ENCODE measurements around the gene TMPRSS6. TPM values are rescaled to one million over a fixed set of nuclear protein-coding genes. Genes with fewer than 3 reads are reported as not detected.
A peak's percentile ranks its signal among the peaks of the same experiment; 100 is the strongest.

The TMPRSS6 gene
- total RNA-seq, 4 donors from 2014 or later, result 0.27 to 0.88 TPM; not detected in 2

GRCh38 chr22:37070744-37071143, 38.8 kb downstream of the TMPRSS6 start:
- H3K4me1 ChIP-seq, result peaks cover 0 to 7% (median 0%) of the 10 kb centered on the region in 4 donors
- H3K4me3 ChIP-seq, result no peak overlapping the region
- H3K9me3 ChIP-seq, result no peaks in the 10 kb centered on the region
- H3K27ac ChIP-seq, result no peak overlapping the region
- DNase-seq, result no peak
- H3K36me3 ChIP-seq, result no peaks in the 10 kb centered on the region
- TF ChIP-seq POLR2A (IDR thresholded peaks at IDR 0.05), result no peak
- TF ChIP-seq, protein P1, sequence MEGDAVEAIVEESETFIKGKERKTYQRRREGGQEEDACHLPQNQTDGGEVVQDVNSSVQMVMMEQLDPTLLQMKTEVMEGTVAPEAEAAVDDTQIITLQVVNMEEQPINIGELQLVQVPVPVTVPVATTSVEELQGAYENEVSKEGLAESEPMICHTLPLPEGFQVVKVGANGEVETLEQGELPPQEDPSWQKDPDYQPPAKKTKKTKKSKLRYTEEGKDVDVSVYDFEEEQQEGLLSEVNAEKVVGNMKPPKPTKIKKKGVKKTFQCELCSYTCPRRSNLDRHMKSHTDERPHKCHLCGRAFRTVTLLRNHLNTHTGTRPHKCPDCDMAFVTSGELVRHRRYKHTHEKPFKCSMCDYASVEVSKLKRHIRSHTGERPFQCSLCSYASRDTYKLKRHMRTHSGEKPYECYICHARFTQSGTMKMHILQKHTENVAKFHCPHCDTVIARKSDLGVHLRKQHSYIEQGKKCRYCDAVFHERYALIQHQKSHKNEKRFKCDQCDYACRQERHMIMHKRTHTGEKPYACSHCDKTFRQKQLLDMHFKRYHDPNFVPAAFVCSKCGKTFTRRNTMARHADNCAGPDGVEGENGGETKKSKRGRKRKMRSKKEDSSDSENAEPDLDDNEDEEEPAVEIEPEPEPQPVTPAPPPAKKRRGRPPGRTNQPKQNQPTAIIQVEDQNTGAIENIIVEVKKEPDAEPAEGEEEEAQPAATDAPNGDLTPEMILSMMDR (IDR thresholded peaks at IDR 0.05), result no peak
- peaks cover 0 to 7% of the 10 kb centered on the region in 2 donors for H3K27me3 ChIP-seq

DNA sequence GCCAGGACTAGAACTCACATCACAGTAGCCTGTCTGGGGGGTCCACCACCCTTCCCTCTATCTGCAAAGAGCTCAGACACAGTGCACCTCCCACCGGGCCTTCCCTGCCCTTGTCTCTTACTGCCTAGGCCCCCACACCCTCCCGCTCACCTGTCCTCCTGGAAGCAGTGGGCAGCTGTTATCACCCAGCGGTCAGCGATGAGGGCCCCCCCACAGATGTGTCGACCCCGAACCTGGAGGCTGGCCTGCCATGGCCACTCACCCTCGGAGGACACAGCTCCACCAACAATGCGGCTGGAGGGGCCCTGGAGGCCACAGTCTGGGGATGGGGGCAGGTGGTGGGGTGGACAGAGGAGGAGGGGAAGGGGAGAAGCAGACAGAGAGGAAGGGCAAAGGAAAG, 39.2 kb downstream of the TMPRSS6 start:
- Histone ChIP-seq H3K9me3 (no peaks in the 10 kb centered on the region), H3K36me3 (no peaks in the 10 kb centered on the region), H3K27me3 (peaks cover 0 to 7% of the 10 kb centered on the region in 2 donors), H3K4me3 (no peak overlapping the region), H3K27ac (no peak overlapping the region), H3K4me1 (peaks cover 0 to 7% (median 0%) of the 10 kb centered on the region in 4 donors)
- DNase-seq, result no peak
- TF ChIP-seq POLR2A (IDR thresholded peaks at IDR 0.05), result no peak
- TF ChIP-seq, protein P1 (IDR thresholded peaks at IDR 0.05), result no peak

DNA sequence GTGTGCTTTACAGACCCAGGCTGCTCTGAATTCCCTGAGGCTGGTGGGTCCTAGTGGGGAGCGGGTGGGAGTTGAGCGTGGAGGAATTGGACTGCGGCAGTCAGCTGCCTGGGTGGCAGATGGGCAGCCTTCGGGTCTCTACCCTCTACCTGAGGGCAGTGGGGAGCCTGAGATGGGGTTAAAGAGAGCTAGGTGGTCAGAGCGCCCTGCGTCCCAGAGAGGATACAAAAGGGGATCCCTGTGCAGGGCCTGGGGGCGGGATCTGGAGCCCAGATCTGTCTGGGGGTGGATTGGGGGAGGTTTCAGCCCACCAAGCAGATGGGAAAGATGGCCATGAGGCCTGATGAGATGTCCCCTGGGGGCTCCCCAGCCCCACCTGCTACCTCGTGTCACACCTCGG, 39.8 kb downstream of the TMPRSS6 start:
- no peak overlapping the region for H3K27ac ChIP-seq
- no peak for DNase-seq
- peaks cover 0 to 7% (median 0%) of the 10 kb centered on the region in 4 donors for H3K4me1 ChIP-seq
- no peaks in the 10 kb centered on the region for H3K36me3 ChIP-seq
- no peaks in the 10 kb centered on the region for H3K9me3 ChIP-seq
- TF ChIP-seq, protein P1 (IDR thresholded peaks at IDR 0.05), result no peak
- peaks cover 0 to 7% of the 10 kb centered on the region in 2 donors for H3K27me3 ChIP-seq
- H3K4me3 ChIP-seq, result no peak overlapping the region

DNA sequence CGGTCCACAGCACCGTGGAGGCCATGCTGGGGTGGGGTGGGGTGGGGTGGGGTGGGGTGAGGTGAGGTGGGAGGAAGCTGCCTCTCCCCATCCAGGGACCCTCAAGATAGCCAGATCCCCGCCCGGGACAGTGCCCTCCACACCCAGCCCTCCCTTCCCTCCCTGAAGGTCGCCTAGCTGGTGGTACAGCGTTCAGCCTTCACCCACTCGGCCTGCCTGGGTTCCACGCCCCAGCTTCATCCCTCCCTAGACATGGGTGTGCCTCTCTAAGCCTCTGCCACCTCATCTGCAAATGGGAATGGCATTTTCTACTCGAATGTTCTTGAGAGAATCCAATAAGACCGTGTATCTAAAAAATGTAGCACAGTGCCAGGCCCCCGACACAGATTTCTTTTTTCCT, 40.2 kb downstream of the TMPRSS6 start:
- Histone ChIP-seq H3K27ac (no peak overlapping the region), H3K27me3 (peaks cover 0 to 7% of the 10 kb centered on the region in 2 donors), H3K4me1 (peaks cover 0 to 7% (median 0%) of the 10 kb centered on the region in 4 donors), H3K4me3 (no peak overlapping the region), H3K9me3 (no peaks in the 10 kb centered on the region), H3K36me3 (no peaks in the 10 kb centered on the region)
- DNase-seq, result no peak
- TF ChIP-seq, protein P1 (IDR thresholded peaks at IDR 0.05), result no peak
- no peak for TF ChIP-seq POLR2A (IDR thresholded peaks at IDR 0.05)

DNA sequence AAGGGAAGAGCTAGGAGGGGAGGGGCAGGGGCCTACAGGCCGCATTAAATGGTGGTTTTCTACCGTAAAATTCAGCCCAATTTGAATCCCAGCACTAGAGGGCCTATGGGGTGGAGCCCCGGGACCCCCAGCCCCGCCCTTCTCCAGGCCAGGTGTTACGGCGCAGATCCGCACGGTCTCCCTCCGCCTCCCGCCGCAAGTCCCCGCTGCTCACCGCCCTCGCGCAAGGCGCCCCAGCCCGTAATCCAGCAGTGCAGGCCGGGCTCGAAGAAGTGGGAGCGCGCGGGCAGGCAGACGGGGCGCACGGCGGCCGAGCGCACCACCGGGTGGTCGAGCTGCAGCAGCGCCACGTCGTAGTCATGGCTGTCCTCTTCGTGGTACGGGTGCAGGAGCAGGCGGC, 40.7 kb downstream of the TMPRSS6 start:
- H3K4me3 ChIP-seq, result peak overlapping the region in 1 of 4 donors; percentile 26
- TF ChIP-seq, protein P1 (IDR thresholded peaks at IDR 0.05), result no peak
- no peak for TF ChIP-seq POLR2A (IDR thresholded peaks at IDR 0.05)

DNA sequence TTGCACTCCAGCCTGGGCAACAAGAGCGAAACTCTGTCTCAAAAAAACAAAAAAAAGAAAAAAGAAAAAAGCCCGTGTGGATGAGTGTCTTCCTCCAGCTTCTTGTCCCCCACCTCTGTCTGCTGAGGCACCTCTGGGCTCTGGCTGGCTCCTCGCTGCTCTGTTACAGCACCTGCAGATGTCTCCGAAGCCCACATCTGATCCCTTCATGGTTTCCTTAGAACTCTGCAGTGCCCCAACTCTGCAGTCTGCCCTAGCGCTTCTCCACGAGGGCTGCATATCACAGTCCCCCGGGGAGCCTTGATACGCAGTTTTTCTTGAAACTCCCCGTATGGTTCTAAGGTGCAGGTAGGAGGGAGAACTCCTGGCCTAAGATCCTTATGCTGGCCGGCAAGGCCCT, 42.1 kb downstream of the TMPRSS6 start:
- Histone ChIP-seq H3K4me1 (peaks cover 0 to 14% (median 0%) of the 10 kb centered on the region in 4 donors), H3K36me3 (no peaks in the 10 kb centered on the region), H3K27me3 (peaks cover 0 to 7% of the 10 kb centered on the region in 2 donors), H3K9me3 (no peaks in the 10 kb centered on the region), H3K4me3 (no peak overlapping the region), H3K27ac (no peak overlapping the region)
- DNase-seq, result no peak
- TF ChIP-seq, protein P1 (IDR thresholded peaks at IDR 0.05), result no peak

More for the DNA sequence above, 40.7 kb downstream of the TMPRSS6 start:
- Histone ChIP-seq H3K4me1 (peaks cover 0 to 7% (median 0%) of the 10 kb centered on the region in 4 donors), H3K27me3 (peaks cover 0 to 7% of the 10 kb centered on the region in 2 donors), H3K27ac (no peak overlapping the region), H3K36me3 (no peaks in the 10 kb centered on the region), H3K9me3 (no peaks in the 10 kb centered on the region)
- DNase-seq, result no peak

Data from Peyer's patch (tissue), 4 donors.